Stomach (tissue), 4 donors: ENCODE data around the gene FGF18.

Source experiments
- CTCF ChIP-seq, 7 experiments: fragments of 450-650 bp in 4 of 7; fragments of 200-600 bp in 3 of 7; sonication (generic) in 3 of 7; IDR thresholded peaks; one replicate each; pipeline ENCODE4 v1.5.1; 2016 to 2019; ENCODE audit warnings: antibody characterized with exemption in 7 of 7, control low read depth in 2 of 7, mild to moderate bottlenecking in 1 of 7
- EP300 ChIP-seq: sonication (generic); formaldehyde crosslinking; IDR thresholded peaks from one replicate; pipeline ENCODE4 v1.6.1; 2017; ENCODE audit warnings: antibody characterized with exemption
- POLR2A ChIP-seq, 4 donors: fragments of 450-650 bp; IDR thresholded peaks; one replicate each; pipeline ENCODE4 v1.6.1; 2016; ENCODE audit warnings: antibody characterized with exemption in 4 of 4, control low read depth in 2 of 4, mild to moderate bottlenecking in 1 of 4, moderate library complexity in 1 of 4
- POLR2AphosphoS5 ChIP-seq, 3 donors: sonication (generic); formaldehyde crosslinking; IDR thresholded peaks; one replicate each; pipeline ENCODE4 v1.6.1; 2016; ENCODE audit warnings: antibody characterized with exemption in 3 of 3

DNA sequence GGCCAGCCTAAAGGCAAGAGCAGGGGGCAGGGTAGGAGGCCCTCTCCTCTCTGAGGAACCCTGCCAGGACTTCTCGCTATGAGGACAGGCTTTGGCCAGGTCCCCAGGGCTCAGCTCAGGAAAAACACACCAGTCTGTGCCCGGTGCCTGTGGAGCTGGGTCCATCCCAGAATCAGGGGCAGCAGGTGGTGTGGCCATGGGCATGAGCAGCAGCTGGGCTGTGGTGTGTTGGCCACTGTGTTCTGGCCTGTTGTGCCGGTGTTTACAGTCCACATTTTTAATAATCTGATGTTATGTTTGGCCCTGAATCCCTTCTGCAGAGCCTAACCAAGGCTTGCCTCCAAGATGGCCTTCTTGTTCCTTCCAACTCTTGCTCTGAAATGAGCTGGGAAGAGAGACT is 77.0 kb downstream of the FGF18 start:
- no peak for TF ChIP-seq CTCF (IDR thresholded peaks at IDR 0.05)
- TF ChIP-seq POLR2AphosphoS5 (IDR thresholded peaks at IDR 0.05), result no peak
- no peak for TF ChIP-seq EP300
- no peak for TF ChIP-seq POLR2A (IDR thresholded peaks at IDR 0.05)
